OCI-LY3 (cell line): ENCODE results near the gene ATRN.

Experiments
- CTCF ChIP-seq: fragments of 200-600, 300-600 bp; sonication (generic); IDR thresholded peaks from 2 replicates; pipeline ENCODE4 v1.5.1; 2014; ENCODE audit warnings: antibody characterized with exemption, low read length, low read depth
- EZH2phosphoT487 ChIP-seq: fragments of 200-600 bp; shearing (Covaris generic); IDR thresholded peaks from 2 replicates; pipeline ENCODE4 v1.6.1; 2018; ENCODE audit warnings: antibody characterized with exemption, mixed run types, low read depth

- no peak for TF ChIP-seq CTCF
- TF ChIP-seq EZH2phosphoT487 = no peak
These were observed 39.7 kb upstream of the ATRN start for GRCh38 chr20:3431109-3431508.
